ENCODE measurements around the gene GALNT6. TPM values are rescaled to one million over a fixed set of nuclear protein-coding genes. Genes with fewer than 3 reads are reported as not detected.

GALNT6 gene
- total RNA-seq, 1 experiment from 2014 or later, result 9.8 TPM

DNA sequence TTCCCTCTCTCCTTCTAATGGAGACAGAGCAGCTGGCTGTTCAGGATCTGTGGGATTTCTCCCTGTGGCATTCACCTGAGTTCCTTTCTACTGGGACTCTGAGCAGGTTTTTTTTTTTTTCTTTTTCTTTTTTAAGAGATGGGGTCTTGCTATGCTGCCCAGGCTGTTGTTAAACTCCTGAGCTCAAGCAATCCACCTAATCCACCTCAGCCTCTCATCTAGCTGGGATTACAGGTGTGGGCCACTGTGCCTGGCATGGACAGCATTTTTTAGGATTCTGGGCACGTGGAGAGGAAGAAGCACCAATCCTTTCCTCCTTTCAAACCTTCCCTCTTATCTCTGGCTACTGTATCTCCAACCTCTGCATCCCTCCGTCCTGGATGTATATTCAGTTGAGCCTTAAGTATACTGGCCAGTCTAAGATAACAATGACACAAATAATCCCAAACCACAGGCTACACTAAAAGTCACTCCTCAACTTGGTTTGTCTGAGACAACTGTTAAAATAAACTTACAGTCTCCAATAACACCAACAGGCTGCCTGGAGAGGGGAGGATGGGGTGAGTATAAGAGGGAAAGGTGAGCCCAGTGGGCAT lies 28.4 kb downstream of the GALNT6 start:
- Histone ChIP-seq H3K4me2 (ENCODE audit: insufficient read depth, insufficient read length, low read length) (no peak overlapping the region), H3K4me1 (ENCODE audit: insufficient read depth, low read length) (no peaks in the 10 kb centered on the region), H2BK5ac (ENCODE audit: insufficient read length, low read length) (no peak overlapping the region), H4K5ac (ENCODE audit: insufficient read length, low read depth, low read length) (no peak overlapping the region), H3K79me2 (ENCODE audit: insufficient read depth, low read length) (no peaks in the 10 kb centered on the region), H2AK5ac (ENCODE audit: insufficient read length, low read length) (no peak overlapping the region), H2BK12ac (ENCODE audit: insufficient read length, low read depth, low read length) (no peak overlapping the region), H3K4ac (ENCODE audit: low read depth, low read length) (no peak overlapping the region), H2BK15ac (ENCODE audit: low read depth, low read length) (no peak overlapping the region), H3K27ac (ENCODE audit: insufficient read length, low read depth, low read length) (no peak overlapping the region), H3K79me1 (ENCODE audit: insufficient read depth, low read depth, low read length, poor library complexity, severe bottlenecking) (no peaks in the 10 kb centered on the region), H3T11ph (ENCODE audit: low read length) (no peak overlapping the region), H3K23me2 (ENCODE audit: insufficient read length, low read depth, low read length, poor library complexity, severe bottlenecking) (no peaks in the 10 kb centered on the region), H3K9ac (ENCODE audit: extremely low read depth, insufficient read length, low read length) (no peak overlapping the region), H2BK20ac (ENCODE audit: low read depth, low read length, poor library complexity, severe bottlenecking) (no peak overlapping the region), H4K20me1 (ENCODE audit: control insufficient read depth, insufficient read depth, insufficient read length) (no peaks in the 10 kb centered on the region), H2AFZ (ENCODE audit: low read length) (no peak overlapping the region), H3K27me3 (ENCODE audit: insufficient read depth, low read length) (no peaks in the 10 kb centered on the region), H4K8ac (replicated peaks; ENCODE audit: insufficient read length, low read depth, low read length) (no peak overlapping the region), H3K23ac (ENCODE audit: insufficient read length, low read depth, low read length) (no peak overlapping the region), H3K9me3 (ENCODE audit: control insufficient read depth, low read depth, low read length) (no peaks in the 10 kb centered on the region), H3K18ac (ENCODE audit: insufficient read length, low read depth, low read length) (no peak overlapping the region), H4K91ac (ENCODE audit: insufficient read length, low read depth, low read length) (no peak overlapping the region), H2BK120ac (ENCODE audit: low read depth, low read length, poor library complexity, severe bottlenecking) (no peak overlapping the region), H3K56ac (ENCODE audit: insufficient read length, low read depth, low read length) (no peak overlapping the region), H3K14ac (ENCODE audit: insufficient read depth, low read length) (no peak overlapping the region)
- Mint-ChIP-seq H3K27me3 (ENCODE audit: low read depth) (no peaks in the 10 kb centered on the region), H3K4me3 (no peak overlapping the region), H3K9me3 (no peaks in the 10 kb centered on the region), H3K36me3 (ENCODE audit: insufficient read depth in 1 of 3, low read depth in 3 of 3) (peaks cover 2 to 24% (median 22%) of the 10 kb centered on the region in 3 experiments; a peak in 6 of 7 replicates), H3K4me1 (peaks cover 0 to 5% of the 10 kb centered on the region in 2 experiments; a peak in 2 of 4 replicates), H3K27ac (no peak overlapping the region)
- WGBS (ENCODE audit: extremely low coverage, insufficient read length, low lambda C conversion rate), result no CpG with 5 or more reads among the region's 2 CpGs
- TF ChIP-seq, protein P1, sequence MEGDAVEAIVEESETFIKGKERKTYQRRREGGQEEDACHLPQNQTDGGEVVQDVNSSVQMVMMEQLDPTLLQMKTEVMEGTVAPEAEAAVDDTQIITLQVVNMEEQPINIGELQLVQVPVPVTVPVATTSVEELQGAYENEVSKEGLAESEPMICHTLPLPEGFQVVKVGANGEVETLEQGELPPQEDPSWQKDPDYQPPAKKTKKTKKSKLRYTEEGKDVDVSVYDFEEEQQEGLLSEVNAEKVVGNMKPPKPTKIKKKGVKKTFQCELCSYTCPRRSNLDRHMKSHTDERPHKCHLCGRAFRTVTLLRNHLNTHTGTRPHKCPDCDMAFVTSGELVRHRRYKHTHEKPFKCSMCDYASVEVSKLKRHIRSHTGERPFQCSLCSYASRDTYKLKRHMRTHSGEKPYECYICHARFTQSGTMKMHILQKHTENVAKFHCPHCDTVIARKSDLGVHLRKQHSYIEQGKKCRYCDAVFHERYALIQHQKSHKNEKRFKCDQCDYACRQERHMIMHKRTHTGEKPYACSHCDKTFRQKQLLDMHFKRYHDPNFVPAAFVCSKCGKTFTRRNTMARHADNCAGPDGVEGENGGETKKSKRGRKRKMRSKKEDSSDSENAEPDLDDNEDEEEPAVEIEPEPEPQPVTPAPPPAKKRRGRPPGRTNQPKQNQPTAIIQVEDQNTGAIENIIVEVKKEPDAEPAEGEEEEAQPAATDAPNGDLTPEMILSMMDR (conservative IDR thresholded peaks at IDR 0.05), result no peak
- no peak for DNase-seq

Measured in H9 (cell line).